GM21423 (cell line): ENCODE results near the gene RBM39.
"Not testable (repeated sequence)": the region's sequence is repeated elsewhere in the genome, so short reads cannot be mapped to it uniquely, and the experiment has no call there.

Experiments
- ATAC-seq: cut with Tn5 transposase; IDR thresholded peaks from one replicate; pipeline ENCODE4 v1.9.1; 2021; ENCODE audit warnings: mild to moderate bottlenecking, moderate library complexity; ENCODE audit not compliant: unreplicated experiment

RBM39 gene

GRCh38 chr20:35729283-35729807 is 12.7 kb downstream of the RBM39 start:
- ATAC-seq = no peak

GRCh38 chr20:35726842-35727711 is 15.0 kb downstream of the RBM39 start:
- no peak for ATAC-seq

- no peak for ATAC-seq
Measured at GRCh38 chr20:35724321-35725230, 17.5 kb downstream of the RBM39 start.

- not testable (repeated sequence) for ATAC-seq
Measured at GRCh38 chr20:35723652-35724320, 18.3 kb downstream of the RBM39 start.

- ATAC-seq = not testable (repeated sequence)
Measured at GRCh38 chr20:35723275-35723639, 18.8 kb downstream of the RBM39 start.

- no peak for ATAC-seq
Measured at GRCh38 chr20:35721621-35722020, 20.4 kb downstream of the RBM39 start.

- no peak for ATAC-seq
Measured at GRCh38 chr20:35721219-35721618, 20.8 kb downstream of the RBM39 start.

- no peak for ATAC-seq
Measured at GRCh38 chr20:35720165-35721123, 21.6 kb downstream of the RBM39 start.

- ATAC-seq = no peak
Measured at GRCh38 chr20:35719717-35720116, 22.3 kb downstream of the RBM39 start.

- ATAC-seq = no peak
Measured at GRCh38 chr20:35718972-35719635, 23.0 kb downstream of the RBM39 start.

GRCh38 chr20:35718321-35718720 is 23.7 kb downstream of the RBM39 start:
- not testable (repeated sequence) for ATAC-seq

GRCh38 chr20:35716330-35716729 is 25.7 kb downstream of the RBM39 start:
- ATAC-seq = no peak

- ATAC-seq = no peak
Measured at GRCh38 chr20:35715652-35716051, 26.4 kb downstream of the RBM39 start.

- no peak for ATAC-seq
Measured at GRCh38 chr20:35714127-35714526, 27.9 kb downstream of the RBM39 start.

GRCh38 chr20:35713120-35713519 is 28.9 kb downstream of the RBM39 start:
- ATAC-seq = not testable (repeated sequence)

- no peak for ATAC-seq
Measured at GRCh38 chr20:35711588-35712209, 30.4 kb downstream of the RBM39 start.

- no peak for ATAC-seq
Measured at GRCh38 chr20:35710884-35711587, 31.0 kb downstream of the RBM39 start.

GRCh38 chr20:35710039-35710438 is 32.0 kb downstream of the RBM39 start:
- ATAC-seq = no peak
